ENCODE data around the gene ASZ1. TPM values are rescaled to one million over a fixed set of nuclear protein-coding genes. Genes with fewer than 3 reads are reported as not detected.
"Not testable (repeated sequence)": the region's sequence is repeated elsewhere in the genome, so short reads cannot be mapped to it uniquely, and the experiment has no call there.

Gene ASZ1, protein sequence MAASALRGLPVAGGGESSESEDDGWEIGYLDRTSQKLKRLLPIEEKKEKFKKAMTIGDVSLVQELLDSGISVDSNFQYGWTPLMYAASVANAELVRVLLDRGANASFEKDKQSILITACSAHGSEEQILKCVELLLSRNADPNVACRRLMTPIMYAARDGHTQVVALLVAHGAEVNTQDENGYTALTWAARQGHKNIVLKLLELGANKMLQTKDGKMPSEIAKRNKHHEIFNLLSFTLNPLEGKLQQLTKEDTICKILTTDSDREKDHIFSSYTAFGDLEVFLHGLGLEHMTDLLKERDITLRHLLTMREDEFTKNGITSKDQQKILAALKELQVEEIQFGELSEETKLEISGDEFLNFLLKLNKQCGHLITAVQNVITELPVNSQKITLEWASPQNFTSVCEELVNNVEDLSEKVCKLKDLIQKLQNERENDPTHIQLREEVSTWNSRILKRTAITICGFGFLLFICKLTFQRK
- total RNA-seq (2014; rRNA removed; shearing (Covaris generic); ENCODE audit: low replicate concordance) = not detected in 2 replicates

DNA sequence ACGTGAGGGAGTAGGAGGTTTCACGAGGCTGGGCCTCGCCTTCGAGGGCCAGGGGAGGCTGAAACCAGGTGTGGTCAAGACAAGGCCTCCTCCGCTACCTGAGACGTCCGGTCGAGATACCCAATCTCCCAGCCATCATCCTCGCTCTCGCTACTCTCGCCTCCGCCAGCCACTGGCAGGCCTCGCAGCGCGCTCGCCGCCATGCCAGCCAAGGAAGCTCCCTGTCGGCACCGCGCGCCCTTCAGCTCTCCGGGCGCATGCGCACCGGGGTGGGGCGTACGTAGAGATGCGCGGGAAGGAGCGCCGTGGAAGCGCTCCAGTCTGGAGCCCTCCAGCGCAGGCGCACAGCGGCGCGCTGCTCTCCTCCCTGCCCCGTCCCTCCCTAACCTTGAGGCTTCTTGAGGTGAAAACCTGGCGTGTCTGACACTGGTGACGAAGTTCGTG is at the start of gene ASZ1:
TSS of gene ASZ1 (minus strand) at position 236 of the 444 bp plus-strand sequence. CDS start at position 203, 33 bp downstream.
- Histone ChIP-seq H3K36me3 (no peaks in the 10 kb centered on the region), H3K4me3 (no peak within 1 kb of the TSS), H3K9me3 (no peaks in the 10 kb centered on the region), H3K27me3 (no peaks in the 10 kb centered on the region)
- no peak for DNase-seq

DNA sequence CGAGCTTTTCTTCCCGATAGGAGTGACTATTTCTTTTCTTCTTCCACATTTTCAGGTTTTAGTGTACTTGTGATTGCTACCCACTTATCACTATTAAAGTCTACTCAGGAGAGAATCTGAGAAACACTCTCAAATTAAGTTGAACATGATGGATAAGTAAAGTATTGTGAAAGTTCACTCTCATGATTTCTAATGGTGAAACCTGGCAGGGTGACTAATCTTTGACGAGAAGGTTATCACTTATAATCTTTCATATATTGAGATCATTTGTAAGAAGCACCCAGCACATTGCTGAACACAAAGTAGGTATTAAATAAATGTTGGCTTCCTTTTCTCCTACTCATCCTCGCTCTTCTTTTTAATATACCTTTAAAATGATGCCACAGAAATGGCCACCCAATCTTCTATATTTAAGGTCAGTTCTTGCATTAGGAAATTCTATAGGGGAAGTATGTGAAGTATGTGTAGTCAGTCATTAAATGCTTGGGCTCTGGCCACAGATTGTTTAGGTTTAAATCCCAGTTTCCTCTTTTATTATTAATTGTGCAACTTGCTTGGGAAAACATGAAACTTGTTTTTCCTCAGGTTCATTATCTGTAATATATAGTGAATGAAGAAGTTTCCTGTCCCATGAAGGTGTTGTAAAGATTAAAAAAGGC is 49.4 kb upstream of the ASZ1 start:
- Histone ChIP-seq H3K4me3 (no peak overlapping the region), H3K36me3 (no peaks in the 10 kb centered on the region), H3K27me3 (no peaks in the 10 kb centered on the region), H3K9me3 (no peaks in the 10 kb centered on the region)
- no peak for DNase-seq

DNA sequence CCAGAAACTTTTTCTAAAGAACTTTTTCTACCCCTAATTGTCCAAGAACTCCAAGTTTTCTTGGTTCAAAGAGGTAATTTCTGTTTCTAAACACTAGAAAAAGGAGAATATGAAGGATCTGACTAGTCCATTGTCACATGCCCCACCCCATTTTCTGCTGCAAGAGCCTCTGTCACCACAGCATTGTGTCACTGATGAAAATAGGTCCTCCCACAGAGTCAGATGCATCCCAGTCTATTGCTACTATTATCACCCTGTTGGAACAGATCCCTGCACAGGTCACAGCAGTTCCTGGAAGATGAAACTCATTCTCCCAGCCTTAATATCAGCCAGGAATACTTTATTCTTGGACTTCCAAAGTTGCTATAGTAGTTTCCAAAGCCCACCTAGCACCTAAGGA is 45.0 kb upstream of the ASZ1 start:
- Histone ChIP-seq H3K4me3 (no peak overlapping the region), H3K36me3 (no peaks in the 10 kb centered on the region), H3K9me3 (no peaks in the 10 kb centered on the region), H3K27me3 (no peaks in the 10 kb centered on the region)
- no peak for DNase-seq

DNA sequence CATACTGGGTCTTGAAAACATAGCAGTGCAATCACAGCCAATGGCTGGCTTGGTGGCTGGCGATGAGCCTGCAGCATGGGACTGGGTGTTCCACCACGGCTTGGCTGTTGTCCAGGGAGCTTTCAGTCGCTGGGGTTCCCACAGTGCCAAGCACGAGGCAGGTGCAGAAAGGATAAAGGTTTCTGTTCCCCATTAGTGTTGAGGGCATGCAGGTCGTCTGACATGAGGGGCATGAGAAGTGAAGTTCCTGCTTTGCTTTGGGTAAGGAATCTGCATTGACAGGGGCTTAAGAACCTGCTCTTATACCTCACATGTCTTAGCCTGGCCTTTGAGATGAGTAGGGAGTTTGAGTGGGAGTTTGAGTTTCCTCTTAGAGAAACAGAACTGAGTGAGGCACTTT is 43.5 kb upstream of the ASZ1 start:
- Histone ChIP-seq H3K4me3 (no peak overlapping the region), H3K9me3 (no peaks in the 10 kb centered on the region)
- DNase-seq = no peak

DNA sequence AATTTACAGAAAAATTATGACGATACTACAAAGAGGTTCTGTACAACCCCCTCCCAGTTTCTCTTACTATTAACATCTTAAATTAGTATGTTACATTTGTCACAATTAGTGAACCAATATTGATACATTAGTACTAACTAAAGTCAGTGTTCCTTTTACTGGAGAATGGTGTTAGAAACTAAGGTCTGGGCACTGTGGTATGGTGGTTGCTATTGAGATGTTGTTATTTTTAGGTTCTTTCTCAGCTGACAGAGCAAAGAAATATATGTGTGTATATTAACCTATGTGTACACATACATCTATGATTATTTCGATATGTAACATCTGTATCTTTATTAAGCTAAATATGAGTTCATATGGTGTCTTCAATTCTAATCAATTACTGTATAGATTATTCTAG is 40.9 kb upstream of the ASZ1 start:
- H3K27me3 ChIP-seq = no peaks in the 10 kb centered on the region
- no peaks in the 10 kb centered on the region for H3K9me3 ChIP-seq
- no peak overlapping the region for H3K4me3 ChIP-seq
- no peaks in the 10 kb centered on the region for H3K36me3 ChIP-seq
- DNase-seq = no peak

More for the DNA sequence above, 43.5 kb upstream of the ASZ1 start:
- H3K36me3 ChIP-seq = no peaks in the 10 kb centered on the region
- no peaks in the 10 kb centered on the region for H3K27me3 ChIP-seq

DNA sequence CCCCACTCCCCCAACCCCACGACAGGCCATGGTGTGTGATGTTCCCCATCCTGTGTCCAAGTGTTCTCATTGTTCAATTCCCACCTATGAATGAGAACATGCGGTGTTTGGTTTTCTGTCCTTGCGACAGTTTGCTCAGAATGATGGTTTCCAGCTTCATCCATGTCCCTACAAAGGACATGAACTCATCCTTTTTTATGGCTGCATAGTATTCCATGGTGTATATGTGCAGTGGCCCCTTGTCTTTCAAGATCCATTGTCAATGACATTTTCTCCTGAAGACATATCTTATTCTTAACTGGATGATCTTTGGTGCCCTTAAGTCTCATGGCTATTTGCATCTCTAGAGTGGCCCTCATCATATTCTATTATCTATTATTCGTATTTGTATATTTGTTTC is 33.5 kb upstream of the ASZ1 start:
- not testable (repeated sequence) for H3K9me3 ChIP-seq, DNase-seq, H3K27me3 ChIP-seq, H3K4me3 ChIP-seq, H3K36me3 ChIP-seq

DNA sequence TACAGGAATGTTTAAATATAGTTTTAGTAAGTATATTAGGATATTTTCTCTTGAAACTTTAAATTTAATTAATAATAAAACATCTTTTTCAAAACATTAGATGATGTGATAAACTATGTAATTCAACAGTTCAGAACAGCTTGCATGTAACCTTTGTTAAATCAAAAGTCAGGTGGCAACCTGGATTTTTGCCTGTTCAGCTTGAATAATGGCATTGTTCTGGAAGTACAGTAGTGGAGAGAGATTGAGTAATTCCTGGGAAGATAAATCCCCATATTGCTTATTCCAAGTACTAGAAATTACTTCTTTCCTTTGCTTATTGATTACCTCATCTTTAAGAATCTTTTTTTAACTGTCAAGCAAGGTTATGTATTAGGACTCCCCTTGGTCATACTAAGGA is 32.4 kb upstream of the ASZ1 start:
- no peak for DNase-seq
- Histone ChIP-seq H3K4me3 (no peak overlapping the region), H3K9me3 (no peaks in the 10 kb centered on the region), H3K36me3 (no peaks in the 10 kb centered on the region), H3K27me3 (no peaks in the 10 kb centered on the region)

DNA sequence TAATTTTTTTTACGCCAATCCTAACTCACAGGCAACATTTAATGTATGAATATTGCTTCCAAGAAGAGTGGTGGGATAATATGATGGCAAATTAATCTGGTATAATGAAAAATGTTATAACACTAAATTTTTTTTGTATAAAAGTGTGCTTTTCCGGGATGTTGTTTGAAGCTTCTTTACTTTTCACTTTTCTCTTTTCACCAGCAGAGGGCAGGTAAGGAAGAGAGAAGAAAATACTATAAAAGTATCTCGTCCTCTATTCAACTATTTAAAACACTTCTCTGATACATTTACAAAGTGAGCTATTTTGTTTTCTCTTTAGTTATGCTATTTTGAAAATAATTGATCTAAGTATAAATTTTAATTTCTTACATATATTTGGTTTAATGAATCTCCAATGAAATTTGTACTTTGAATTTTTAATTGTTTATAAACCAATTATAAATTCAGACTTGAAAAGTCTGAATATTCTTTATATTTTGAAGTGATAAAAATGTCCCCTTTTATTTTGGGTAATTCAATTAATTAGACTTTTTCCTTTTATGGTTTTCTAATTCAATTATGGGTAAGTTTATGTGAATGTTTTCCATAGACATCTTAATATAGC is 31.8 kb upstream of the ASZ1 start:
- DNase-seq = no peak
- no peaks in the 10 kb centered on the region for H3K36me3 ChIP-seq
- no peaks in the 10 kb centered on the region for H3K9me3 ChIP-seq
- no peaks in the 10 kb centered on the region for H3K27me3 ChIP-seq
- no peak overlapping the region for H3K4me3 ChIP-seq

DNA sequence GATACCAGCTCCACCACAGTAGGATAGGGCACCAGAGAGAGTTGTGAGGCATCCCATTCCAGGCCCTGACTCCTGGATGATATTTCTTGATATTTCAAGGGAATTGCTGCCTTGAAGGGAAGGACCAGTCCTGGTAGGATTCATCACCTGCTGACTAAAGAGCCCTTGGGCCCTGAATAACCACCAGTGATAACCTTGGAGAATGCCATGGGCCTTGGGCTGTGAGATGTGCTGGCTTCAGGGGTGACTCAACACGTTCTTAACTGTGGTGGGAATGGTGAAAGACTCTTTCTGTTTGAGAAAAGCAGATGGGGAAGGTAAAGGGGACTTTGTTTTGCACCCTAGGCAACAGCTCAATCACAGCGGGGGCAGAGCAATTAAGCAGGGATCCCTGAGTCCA is 21.4 kb upstream of the ASZ1 start:
- H3K36me3 ChIP-seq = no peaks in the 10 kb centered on the region
- H3K4me3 ChIP-seq = no peak overlapping the region
- H3K9me3 ChIP-seq = peaks cover 2% of the 10 kb centered on the region; the same call in 1 of the 2 replicates
- H3K27me3 ChIP-seq = no peaks in the 10 kb centered on the region
- no peak for DNase-seq

DNA sequence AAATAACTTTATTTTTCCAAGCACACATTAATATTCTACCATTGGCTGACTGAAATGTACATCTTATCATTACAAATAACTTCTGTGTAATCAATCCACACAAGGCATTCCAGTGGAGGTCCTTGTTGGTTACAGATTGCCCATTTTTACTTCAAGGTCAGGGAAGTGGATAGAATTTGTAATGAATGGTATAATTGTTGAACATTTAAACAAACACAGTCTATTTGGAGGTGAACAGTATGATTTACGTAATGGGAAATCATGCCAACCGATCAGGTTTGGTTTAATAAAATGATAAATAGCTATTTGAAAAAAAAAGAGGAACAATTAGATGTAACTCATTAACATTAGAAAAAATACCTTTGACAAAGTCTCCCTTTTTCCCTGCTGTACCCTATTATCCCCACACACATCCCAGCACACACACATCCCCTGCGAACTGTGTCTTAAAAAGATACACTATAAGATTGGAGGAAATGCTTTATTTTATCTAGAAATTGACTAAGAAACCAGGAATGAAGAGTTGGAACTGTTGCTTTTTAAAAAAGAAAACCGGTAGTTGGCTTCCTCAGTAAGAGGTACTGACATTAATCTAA is 19.0 kb upstream of the ASZ1 start:
- H3K4me3 ChIP-seq = no peak overlapping the region
- H3K27me3 ChIP-seq = no peaks in the 10 kb centered on the region
- DNase-seq = no peak
- no peaks in the 10 kb centered on the region for H3K36me3 ChIP-seq
- peaks cover 2% of the 10 kb centered on the region; the same call in 1 of the 2 replicates for H3K9me3 ChIP-seq

DNA sequence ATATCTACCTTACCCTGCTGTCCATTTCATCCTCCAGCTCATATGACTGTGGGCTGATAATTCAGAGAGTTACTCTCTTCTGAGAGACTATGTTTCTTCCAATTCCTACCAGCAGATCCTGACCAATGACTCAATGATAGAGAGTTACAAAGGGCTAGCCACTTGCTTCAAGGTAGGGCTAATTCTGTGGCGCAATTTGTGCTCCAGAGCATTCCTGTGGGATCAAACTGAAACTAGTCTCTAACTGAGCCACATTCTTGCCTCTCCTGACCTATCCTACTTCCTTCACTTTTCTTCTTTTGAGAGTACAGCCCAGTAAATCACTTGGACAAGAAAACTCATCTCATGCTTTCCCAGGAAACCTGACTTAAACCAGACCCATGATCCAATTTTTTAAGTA is 17.9 kb upstream of the ASZ1 start:
- DNase-seq = no peak
- no peak overlapping the region for H3K4me3 ChIP-seq
- no peaks in the 10 kb centered on the region for H3K27me3 ChIP-seq
- no peaks in the 10 kb centered on the region for H3K36me3 ChIP-seq
- H3K9me3 ChIP-seq = no peaks in the 10 kb centered on the region

DNA sequence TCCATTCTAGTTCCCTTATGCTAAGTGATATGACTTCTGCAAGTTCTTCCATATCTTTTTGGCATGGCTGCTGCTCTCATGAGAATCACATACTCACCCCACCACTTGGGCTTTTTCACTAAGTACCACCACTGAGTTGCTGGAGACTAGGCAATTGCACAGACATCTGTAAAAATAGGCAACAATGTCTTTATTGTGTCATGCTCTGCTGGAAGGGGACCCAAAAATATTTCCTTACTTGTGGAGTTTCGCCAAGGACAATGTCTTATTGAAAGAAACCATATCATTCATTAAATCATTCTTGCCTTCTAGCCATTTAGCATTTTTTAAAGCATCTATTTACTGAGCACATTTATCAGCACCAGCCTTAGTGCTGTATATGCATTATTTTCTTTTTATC is 17.4 kb upstream of the ASZ1 start:
- Histone ChIP-seq H3K27me3 (no peaks in the 10 kb centered on the region), H3K9me3 (no peaks in the 10 kb centered on the region), H3K4me3 (no peak overlapping the region), H3K36me3 (no peaks in the 10 kb centered on the region)
- no peak for DNase-seq

DNA sequence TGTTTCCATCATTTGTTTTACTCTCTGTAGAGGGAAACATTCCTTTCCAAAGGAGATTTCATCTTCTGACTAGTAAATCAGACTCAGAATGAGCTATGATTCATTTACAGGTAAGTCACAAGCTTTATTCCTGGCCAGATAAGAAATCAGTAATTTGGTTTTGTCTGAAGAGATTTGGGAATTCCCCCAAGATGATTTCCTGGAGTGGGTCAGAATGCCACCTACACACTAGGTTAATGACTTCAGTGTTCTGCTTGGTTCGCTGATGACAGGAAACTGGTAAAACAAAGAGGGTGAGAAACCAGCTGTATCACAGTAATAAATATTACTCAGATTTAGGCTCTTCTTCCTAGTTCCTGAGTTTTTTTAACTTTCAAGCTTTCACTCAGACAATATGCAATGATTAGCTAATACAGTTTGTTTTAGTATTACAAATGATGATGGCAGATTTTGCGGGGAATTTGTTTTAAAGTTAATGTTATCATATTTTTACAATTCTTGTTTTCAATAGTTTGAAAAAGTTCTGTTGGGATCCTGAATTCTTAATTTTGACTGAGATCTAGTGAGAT is 8.3 kb upstream of the ASZ1 start:
- Histone ChIP-seq H3K27me3 (no peaks in the 10 kb centered on the region), H3K9me3 (no peaks in the 10 kb centered on the region), H3K4me3 (no peak overlapping the region), H3K36me3 (no peaks in the 10 kb centered on the region)
- no peak for DNase-seq

DNA sequence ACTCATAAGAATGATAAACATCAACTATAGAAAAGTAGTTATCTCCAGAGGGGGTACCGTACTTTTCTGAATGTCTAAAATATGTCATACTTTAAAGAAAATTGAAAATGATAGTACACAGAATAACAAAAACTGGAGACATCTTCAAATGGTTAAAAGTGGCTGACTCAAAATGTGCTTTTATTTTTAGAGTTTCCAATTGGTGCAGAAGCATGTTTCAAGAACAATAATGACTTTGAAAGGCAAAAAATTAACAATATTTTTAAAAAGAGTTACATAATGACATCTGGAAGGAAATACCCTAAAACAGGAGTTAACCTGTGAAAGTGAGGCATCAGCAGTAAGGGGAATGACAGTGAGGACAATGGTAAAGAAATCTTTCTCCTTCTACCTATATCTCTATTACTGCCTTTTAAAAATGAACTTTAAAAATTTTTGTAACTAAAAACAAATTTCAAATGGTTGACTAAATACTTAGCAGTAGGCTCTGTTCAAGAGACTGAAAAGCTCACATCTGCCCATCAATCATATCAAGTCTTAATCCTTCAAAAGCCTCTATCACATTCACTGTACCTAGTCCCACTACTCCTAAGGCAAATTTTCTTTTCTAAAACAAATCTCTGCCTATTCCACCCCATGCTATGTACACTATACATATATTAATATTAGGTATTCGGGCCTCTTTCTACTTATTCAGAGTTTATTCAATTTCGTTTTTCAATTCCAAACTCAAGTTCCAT is 3.0 kb downstream of the ASZ1 start:
- no peak overlapping the region for H3K4me3 ChIP-seq
- no peaks in the 10 kb centered on the region for H3K9me3 ChIP-seq
- no peak for DNase-seq

DNA sequence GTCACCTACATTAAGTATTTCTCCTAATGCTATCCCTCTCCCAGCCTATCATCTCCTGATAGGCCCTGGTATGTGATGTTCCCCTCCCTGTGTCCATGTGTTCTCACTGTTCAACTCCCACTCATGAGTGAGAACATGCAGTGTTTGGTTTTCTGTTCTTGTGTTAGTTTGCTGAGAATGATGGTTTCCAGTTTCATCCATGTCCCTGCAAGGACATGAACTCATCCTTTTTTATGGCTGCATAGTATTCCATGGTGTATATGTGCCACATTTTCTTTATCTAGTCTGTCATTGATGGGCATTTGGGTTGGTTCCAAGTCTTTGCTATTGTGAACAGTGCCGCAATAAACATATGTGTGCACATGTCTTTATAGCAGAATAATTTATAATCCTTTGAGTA is 12.7 kb downstream of the ASZ1 start:
- not testable (repeated sequence) for H3K27me3 ChIP-seq, H3K4me3 ChIP-seq, H3K9me3 ChIP-seq, DNase-seq, H3K36me3 ChIP-seq

More for the DNA sequence above, 3.0 kb downstream of the ASZ1 start:
- Histone ChIP-seq H3K36me3 (no peaks in the 10 kb centered on the region), H3K27me3 (no peaks in the 10 kb centered on the region)

DNA sequence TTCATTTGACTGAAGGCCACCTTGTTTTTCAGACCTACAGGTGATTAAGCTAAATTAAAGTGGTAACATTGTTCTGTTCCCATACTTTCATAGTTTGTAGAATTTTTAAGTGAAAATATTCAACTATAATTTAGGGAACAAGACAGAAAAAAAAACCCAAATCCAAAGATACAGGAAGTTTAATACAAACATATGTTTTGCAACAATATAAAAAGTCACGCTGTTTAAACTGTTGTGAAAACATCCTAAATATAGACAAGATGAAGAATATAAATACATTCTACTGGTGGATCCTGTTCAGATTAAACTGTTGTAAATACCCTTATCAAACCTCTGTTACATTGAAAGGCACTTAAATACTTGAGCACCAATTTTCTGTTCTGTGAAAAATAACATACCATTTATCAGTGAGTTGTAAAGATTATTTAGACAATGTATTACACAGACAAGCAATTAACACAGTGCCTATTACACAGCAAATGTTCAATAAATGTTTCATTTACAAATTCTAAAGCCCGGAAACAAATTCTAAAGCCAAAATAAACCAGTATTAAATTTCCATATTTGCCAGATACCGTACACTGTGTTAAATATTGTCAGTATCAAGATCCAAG is 14.2 kb downstream of the ASZ1 start:
- Histone ChIP-seq H3K9me3 (no peaks in the 10 kb centered on the region), H3K4me3 (no peak overlapping the region), H3K27me3 (no peaks in the 10 kb centered on the region), H3K36me3 (no peaks in the 10 kb centered on the region)
- DNase-seq = no peak

Data from MG63 (cell line).